Thoracic aorta (tissue), 2 donors: ENCODE measurements around the gene EBI3. TPM values are rescaled to one million over a fixed set of nuclear protein-coding genes. Genes with fewer than 3 reads are reported as not detected.

Source experiments
- ATAC-seq: fragments of 150-250 bp; one replicate; pipeline ENCODE4 v1.8.0; 2017; ENCODE audit warnings: low read depth; ENCODE audit not compliant: insufficient number of reproducible peaks, low FRiP score
- DNase-seq: peaks from one replicate; pipeline ENCODE4 v3.0.0-alpha.2; 2020; ENCODE audit warnings: low spot score
- H3K27ac ChIP-seq, 2 donors: fragments of 200-600 bp; sonication (generic); 1 replicate in 1 of 2; 2 replicates in 1 of 2; pipeline ENCODE4 v1.5.1; 2016; ENCODE audit warnings: mild to moderate bottlenecking in 2 of 2, moderate library complexity in 2 of 2
- H3K27me3 ChIP-seq: fragments of 200-600 bp; sonication (generic); replicated peaks from 2 replicates; pipeline ENCODE4 v1.6.0; 2016; ENCODE audit warnings: mild to moderate bottlenecking; ENCODE audit not compliant: insufficient read depth
- H3K36me3 ChIP-seq: fragments of 200-600 bp; sonication (generic); one replicate; pipeline ENCODE4 v1.5.1; 2016
- H3K4me1 ChIP-seq, 2 donors: fragments of 200-600 bp; sonication (generic); 1 replicate in 1 of 2; 2 replicates in 1 of 2; pipeline versions ENCODE4 v1.5.1 to v1.6.0; 2016; ENCODE audit warnings: low read depth in 2 of 2, mild to moderate bottlenecking in 1 of 2; ENCODE audit not compliant: control insufficient read depth in 1 of 2
- H3K4me3 ChIP-seq: fragments of 200-600 bp; sonication (generic); 2 replicates; pipeline ENCODE4 v1.5.1; 2016; ENCODE audit warnings: mild to moderate bottlenecking
- H3K9me3 ChIP-seq: fragments of 200-600 bp; sonication (generic); 2 replicates; pipeline ENCODE4 v1.5.1; 2016
- CTCF ChIP-seq: fragments of 200-600 bp; sonication (generic); IDR thresholded peaks from one replicate; pipeline ENCODE4 v1.5.1; 2019; ENCODE audit warnings: antibody characterized with exemption
- total RNA-seq, 2 donors: library from RNA; depleted of rRNA; stranded (reverse); fragments of >200 nt; gene quantifications; one replicate each; pipeline versions ENCODE4 v1.1.0 to v1.2.3, GENCODE V29; 2016

EBI3 gene
- total RNA-seq, 2 donors from 2014 or later = 1.9 to 16.1 TPM

GRCh38 chr19:4258181-4258580 is 28.9 kb downstream of the EBI3 start:
- H3K4me3 ChIP-seq = no peak overlapping the region
- H3K27ac ChIP-seq = no peak overlapping the region
- H3K9me3 ChIP-seq = no peaks in the 10 kb centered on the region
- ATAC-seq = no peak
- TF ChIP-seq CTCF = no peak
- peaks cover 82% of the 10 kb centered on the region for H3K36me3 ChIP-seq
- no peak for DNase-seq
- no peaks in the 10 kb centered on the region for H3K4me1 ChIP-seq
- H3K27me3 ChIP-seq = no peaks in the 10 kb centered on the region

- H3K36me3 ChIP-seq = peaks cover 73% of the 10 kb centered on the region
- H3K27me3 ChIP-seq = no peaks in the 10 kb centered on the region
- TF ChIP-seq CTCF = no peak
- ATAC-seq (no peak), DNase-seq (no peak)
- no peak overlapping the region for H3K27ac ChIP-seq
- H3K9me3 ChIP-seq = no peaks in the 10 kb centered on the region
- no peaks in the 10 kb centered on the region for H3K4me1 ChIP-seq
- no peak overlapping the region for H3K4me3 ChIP-seq
These were observed 31.4 kb downstream of the EBI3 start for GRCh38 chr19:4260613-4261191.

GRCh38 chr19:4264812-4265211 is 35.5 kb downstream of the EBI3 start:
- no peak for DNase-seq
- Histone ChIP-seq H3K27me3 (no peaks in the 10 kb centered on the region), H3K36me3 (peaks cover 67% of the 10 kb centered on the region), H3K4me3 (no peak overlapping the region), H3K9me3 (no peaks in the 10 kb centered on the region), H3K4me1 (no peaks in the 10 kb centered on the region), H3K27ac (no peak overlapping the region)
- ATAC-seq = no peak
- no peak for TF ChIP-seq CTCF

- no peak for ATAC-seq
- Histone ChIP-seq H3K27ac (no peak overlapping the region), H3K4me1 (no peaks in the 10 kb centered on the region), H3K4me3 (no peak overlapping the region), H3K27me3 (no peaks in the 10 kb centered on the region), H3K36me3 (peaks cover 55% of the 10 kb centered on the region), H3K9me3 (no peaks in the 10 kb centered on the region)
- TF ChIP-seq CTCF = no peak
- no peak for DNase-seq
These were observed 37.1 kb downstream of the EBI3 start for GRCh38 chr19:4266253-4267000.

GRCh38 chr19:4267101-4267900 is 38.0 kb downstream of the EBI3 start:
- Histone ChIP-seq H3K9me3 (no peaks in the 10 kb centered on the region), H3K27me3 (no peaks in the 10 kb centered on the region), H3K4me1 (no peaks in the 10 kb centered on the region), H3K27ac (no peak overlapping the region), H3K4me3 (no peak overlapping the region), H3K36me3 (peaks cover 51% of the 10 kb centered on the region)
- no peak for ATAC-seq
- DNase-seq = no peak
- TF ChIP-seq CTCF = peak; percentile 80
